IPS-15b (cell line): Measurements from ENCODE around the gene TPRG1L.

Source experiments
- H3K27me3 ChIP-seq: one replicate; pipeline ENCODE4 v1.6.1; 2013; ENCODE audit warnings: low read length; ENCODE audit not compliant: control insufficient read depth, insufficient read depth
- H3K36me3 ChIP-seq: one replicate; pipeline ENCODE4 v1.6.1; 2013; ENCODE audit warnings: low read length; ENCODE audit not compliant: control insufficient read depth, insufficient read depth
- H3K4me1 ChIP-seq: one replicate; pipeline ENCODE4 v1.6.1; 2013; ENCODE audit warnings: mild to moderate bottlenecking, low read length; ENCODE audit not compliant: control insufficient read depth, insufficient read depth
- H3K4me3 ChIP-seq: one replicate; pipeline ENCODE4 v1.5.1; 2013; ENCODE audit warnings: low read depth, low read length
- H3K9ac ChIP-seq: one replicate; pipeline ENCODE4 v1.6.1; 2013; ENCODE audit warnings: low read depth, mild to moderate bottlenecking, low read length
- H3K9me3 ChIP-seq: one replicate; pipeline ENCODE4 v1.6.1; 2013; ENCODE audit warnings: mild to moderate bottlenecking, low read length; ENCODE audit not compliant: control insufficient read depth, insufficient read depth

TPRG1L gene

GRCh38 chr1:3596663-3597598 is 27.9 kb upstream of the TPRG1L start:
- H3K27me3 ChIP-seq, result no peaks in the 10 kb centered on the region
- no peak overlapping the region for H3K9ac ChIP-seq
- H3K4me1 ChIP-seq, result no peaks in the 10 kb centered on the region
- H3K36me3 ChIP-seq, result peaks cover 6% of the 10 kb centered on the region
- no peak overlapping the region for H3K4me3 ChIP-seq
- no peaks in the 10 kb centered on the region for H3K9me3 ChIP-seq

- Histone ChIP-seq H3K4me3 (no peak overlapping the region), H3K36me3 (peaks cover 6% of the 10 kb centered on the region), H3K27me3 (no peaks in the 10 kb centered on the region), H3K4me1 (no peaks in the 10 kb centered on the region), H3K9ac (no peak overlapping the region), H3K9me3 (no peaks in the 10 kb centered on the region)
Observed at GRCh38 chr1:3597599-3597964, 27.2 kb upstream of the TPRG1L start.

GRCh38 chr1:3598051-3598491 is 26.7 kb upstream of the TPRG1L start:
- Histone ChIP-seq H3K4me3 (no peak overlapping the region), H3K9me3 (no peaks in the 10 kb centered on the region), H3K9ac (no peak overlapping the region), H3K36me3 (peaks cover 6% of the 10 kb centered on the region), H3K27me3 (no peaks in the 10 kb centered on the region), H3K4me1 (no peaks in the 10 kb centered on the region)

GRCh38 chr1:3598522-3599285 is 26.1 kb upstream of the TPRG1L start:
- H3K27me3 ChIP-seq, result no peaks in the 10 kb centered on the region
- H3K36me3 ChIP-seq, result peaks cover 6% of the 10 kb centered on the region
- no peaks in the 10 kb centered on the region for H3K4me1 ChIP-seq
- H3K4me3 ChIP-seq, result no peak overlapping the region
- peak overlapping the region; percentile 24 for H3K9ac ChIP-seq
- H3K9me3 ChIP-seq, result no peaks in the 10 kb centered on the region

- Histone ChIP-seq H3K36me3 (peaks cover 6% of the 10 kb centered on the region), H3K9me3 (no peaks in the 10 kb centered on the region), H3K27me3 (no peaks in the 10 kb centered on the region), H3K4me3 (no peak overlapping the region), H3K4me1 (no peaks in the 10 kb centered on the region), H3K9ac (peak overlapping the region; percentile 24)
Observed at GRCh38 chr1:3599286-3599811, 25.5 kb upstream of the TPRG1L start.

- no peak overlapping the region for H3K9ac ChIP-seq
- H3K4me3 ChIP-seq, result no peak overlapping the region
- no peaks in the 10 kb centered on the region for H3K4me1 ChIP-seq
- H3K36me3 ChIP-seq, result peaks cover 4% of the 10 kb centered on the region
- H3K9me3 ChIP-seq, result no peaks in the 10 kb centered on the region
- no peaks in the 10 kb centered on the region for H3K27me3 ChIP-seq
Observed at GRCh38 chr1:3599816-3600215, 25.0 kb upstream of the TPRG1L start.

- no peak overlapping the region for H3K4me3 ChIP-seq
- H3K36me3 ChIP-seq, result peaks cover under 1% of the 10 kb centered on the region
- H3K4me1 ChIP-seq, result no peaks in the 10 kb centered on the region
- no peaks in the 10 kb centered on the region for H3K27me3 ChIP-seq
- H3K9me3 ChIP-seq, result no peaks in the 10 kb centered on the region
- H3K9ac ChIP-seq, result no peak overlapping the region
Observed at GRCh38 chr1:3600354-3600753, 24.5 kb upstream of the TPRG1L start.

GRCh38 chr1:3601743-3602142 is 23.1 kb upstream of the TPRG1L start:
- H3K9me3 ChIP-seq, result no peaks in the 10 kb centered on the region
- no peak overlapping the region for H3K4me3 ChIP-seq
- no peaks in the 10 kb centered on the region for H3K4me1 ChIP-seq
- no peaks in the 10 kb centered on the region for H3K36me3 ChIP-seq
- H3K9ac ChIP-seq, result no peak overlapping the region
- H3K27me3 ChIP-seq, result no peaks in the 10 kb centered on the region

- Histone ChIP-seq H3K4me1 (no peaks in the 10 kb centered on the region), H3K27me3 (no peaks in the 10 kb centered on the region), H3K9me3 (no peaks in the 10 kb centered on the region), H3K9ac (no peak overlapping the region), H3K36me3 (no peaks in the 10 kb centered on the region), H3K4me3 (no peak overlapping the region)
Observed at GRCh38 chr1:3602375-3602774, 22.4 kb upstream of the TPRG1L start.

GRCh38 chr1:3603156-3603555 is 21.7 kb upstream of the TPRG1L start:
- Histone ChIP-seq H3K9ac (no peak overlapping the region), H3K4me1 (no peaks in the 10 kb centered on the region), H3K36me3 (no peaks in the 10 kb centered on the region), H3K4me3 (no peak overlapping the region), H3K27me3 (no peaks in the 10 kb centered on the region), H3K9me3 (no peaks in the 10 kb centered on the region)

- Histone ChIP-seq H3K27me3 (no peaks in the 10 kb centered on the region), H3K4me3 (no peak overlapping the region)
Observed at GRCh38 chr1:3603571-3604467, 21.0 kb upstream of the TPRG1L start.

More at GRCh38 chr1:3603571-3604467, 21.0 kb upstream of the TPRG1L start:
- no peaks in the 10 kb centered on the region for H3K36me3 ChIP-seq
- H3K4me1 ChIP-seq, result no peaks in the 10 kb centered on the region
- no peak overlapping the region for H3K9ac ChIP-seq
- no peaks in the 10 kb centered on the region for H3K9me3 ChIP-seq
